Spinal cord (tissue), 10 donors: Measurements from ENCODE around the gene LMNA. TPM values are rescaled to one million over a fixed set of nuclear protein-coding genes. Genes with fewer than 3 reads are reported as not detected.
"Not testable (repeated sequence)": the region's sequence is repeated elsewhere in the genome, so short reads cannot be mapped to it uniquely, and the experiment has no call there.

Experiments used
- DNase-seq, 6 donors: peaks; one replicate each; pipeline versions ENCODE4 v3.0.0 to v3.0.0-alpha.2; 2013 to 2015; ENCODE audit warnings: low spot score in 6 of 6, low read depth in 4 of 6
- H3K27ac ChIP-seq: one replicate; pipeline ENCODE4 v1.5.1; 2013; ENCODE audit warnings: low read depth, low read length, control low read depth
- H3K27me3 ChIP-seq: one replicate; pipeline ENCODE4 v1.6.1; 2013; ENCODE audit warnings: low read length; ENCODE audit not compliant: control insufficient read depth, insufficient read depth
- H3K36me3 ChIP-seq: one replicate; pipeline ENCODE4 v1.6.1; 2013; ENCODE audit warnings: low read length; ENCODE audit not compliant: control insufficient read depth, insufficient read depth
- H3K4me1 ChIP-seq: one replicate; pipeline ENCODE4 v1.6.1; 2013; ENCODE audit warnings: low read length; ENCODE audit not compliant: control insufficient read depth, insufficient read depth
- H3K4me3 ChIP-seq: one replicate; pipeline ENCODE4 v1.5.1; 2013; ENCODE audit warnings: low read depth, low read length, control low read depth
- H3K9me3 ChIP-seq: one replicate; pipeline ENCODE4 v1.6.1; 2013; ENCODE audit warnings: low read length; ENCODE audit not compliant: control insufficient read depth, insufficient read depth
- WGBS: methylation state at CpG from one replicate; pipeline ENCODE4 v1.1.5; 2013; ENCODE audit warnings: missing lambda C conversion rate; ENCODE audit not compliant: insufficient coverage; 5-methylcytosine and 5-hydroxymethylcytosine counted together
- polyA plus RNA-seq, 2 donors: library from polyadenylated mRNA; unstranded; fragments of 120-200 nt; gene quantifications; one replicate each; pipeline ENCODE4 v1.2.1, GENCODE V29; 2013; ENCODE audit not compliant: insufficient read length in 2 of 2
- total RNA-seq, 2 donors: library from RNA; depleted of rRNA in 1 of 2; stranded (reverse); fragments of 120-200 nt in 1 of 2; fragments of >200 nt in 1 of 2; gene quantifications; one replicate each; pipeline versions ENCODE4 v1.2.3 to v1.2.4, GENCODE V29; 2013 to 2014
- donor health status: healthy.

The LMNA gene
- total and polyA plus RNA-seq, 4 donors, result 52.1 to 138 (median 85.9) TPM

DNA sequence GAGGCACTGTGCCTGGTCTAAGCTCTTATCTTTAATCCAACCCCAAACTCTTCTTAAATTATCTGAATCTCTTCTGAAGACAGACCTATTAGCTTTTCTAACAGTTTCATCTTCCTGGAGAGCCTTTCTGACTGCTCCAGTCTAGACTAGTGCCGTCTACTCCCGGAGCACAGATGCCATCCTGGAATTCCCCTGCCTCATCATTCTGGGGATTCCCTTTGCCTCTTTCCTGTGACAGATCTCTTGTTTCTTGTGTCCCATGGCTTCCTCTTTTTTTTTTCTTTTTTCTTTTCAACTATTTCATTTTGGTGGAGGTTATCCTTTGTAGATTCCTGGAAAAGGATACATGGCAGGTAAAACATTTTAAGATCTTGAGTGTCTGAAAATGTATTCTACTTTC, 50.6 kb downstream of the LMNA start:
- DNase-seq, result no peak

DNA sequence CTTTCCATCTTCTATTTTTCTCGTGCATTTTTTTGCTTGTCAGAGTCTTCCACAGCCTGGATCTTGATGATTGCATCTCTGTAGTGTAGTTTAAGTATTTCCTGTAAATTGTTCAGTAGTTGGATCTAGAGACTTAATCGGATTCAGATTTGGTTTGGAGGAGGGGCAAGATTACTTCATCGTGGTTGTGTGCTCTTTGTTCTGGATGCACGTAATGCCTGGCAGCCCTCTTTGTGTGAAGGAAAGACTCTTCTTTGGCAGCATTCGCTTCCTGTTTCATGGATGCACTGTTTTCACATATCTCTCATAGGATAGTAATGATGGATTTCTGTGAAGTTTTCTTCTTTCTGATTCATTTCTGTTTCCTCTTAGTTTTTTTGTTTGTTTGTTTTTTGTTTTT, 53.0 kb downstream of the LMNA start:
- Histone ChIP-seq H3K9me3 (no peaks in the 10 kb centered on the region), H3K4me1 (peaks cover 5% of the 10 kb centered on the region), H3K27ac (no peak overlapping the region), H3K27me3 (no peaks in the 10 kb centered on the region), H3K4me3 (no peak overlapping the region), H3K36me3 (peaks cover 39% of the 10 kb centered on the region)
- WGBS, result 75% methylated on average over 2 of the region's 5 CpGs
- no peak for DNase-seq

More for the DNA sequence above, 50.6 kb downstream of the LMNA start:
- Histone ChIP-seq H3K36me3 (peaks cover 44% of the 10 kb centered on the region), H3K9me3 (no peaks in the 10 kb centered on the region), H3K27me3 (no peaks in the 10 kb centered on the region), H3K4me1 (peaks cover 23% of the 10 kb centered on the region), H3K4me3 (no peak overlapping the region), H3K27ac (no peak overlapping the region)
- 96% methylated on average over 2 of the region's 2 CpGs for WGBS

DNA sequence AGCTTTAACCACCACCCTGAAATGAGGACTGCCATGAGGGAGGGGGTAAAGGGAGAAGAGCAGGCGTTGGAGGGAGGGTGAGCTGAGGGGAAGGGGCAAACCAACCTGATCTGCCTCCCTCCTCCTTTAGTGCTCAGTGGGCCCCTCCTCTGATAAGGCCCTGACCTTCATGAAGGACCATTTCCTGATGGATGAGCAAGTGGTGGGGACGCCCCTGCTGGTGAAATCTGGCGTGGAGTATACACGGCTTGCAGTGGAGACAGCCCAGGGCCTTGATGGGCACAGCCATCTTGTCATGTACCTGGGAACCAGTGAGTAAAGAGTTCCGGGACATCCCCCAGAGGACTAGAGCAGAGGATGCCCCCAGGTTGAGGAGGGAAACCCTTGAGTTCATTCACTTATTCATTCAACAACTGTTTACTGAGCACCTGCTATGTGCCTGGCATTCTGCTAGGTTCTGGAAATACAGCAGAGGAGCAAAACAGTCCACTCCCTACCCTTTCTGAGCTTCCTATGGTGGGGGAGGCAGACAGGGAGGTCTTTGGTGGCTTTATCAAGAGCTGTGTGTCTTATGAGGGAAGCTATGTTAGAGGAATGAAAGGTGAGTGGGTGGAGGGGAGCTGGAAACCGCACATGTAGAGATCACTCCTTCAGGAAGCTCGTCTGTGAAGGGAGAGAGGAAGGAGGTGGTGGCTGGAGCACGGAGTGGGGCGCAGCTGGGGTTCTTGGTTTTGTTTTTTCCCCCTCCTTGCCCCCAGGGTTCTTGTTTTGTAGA, 58.4 kb downstream of the LMNA start:
- Histone ChIP-seq H3K36me3 (peaks cover 66% of the 10 kb centered on the region), H3K4me1 (no peaks in the 10 kb centered on the region), H3K4me3 (no peak overlapping the region), H3K27me3 (no peaks in the 10 kb centered on the region), H3K9me3 (no peaks in the 10 kb centered on the region), H3K27ac (no peak overlapping the region)
- no peak for DNase-seq
- whole genome bisulfite sequencing, result 75% methylated on average over 9 of the region's 9 CpGs

DNA sequence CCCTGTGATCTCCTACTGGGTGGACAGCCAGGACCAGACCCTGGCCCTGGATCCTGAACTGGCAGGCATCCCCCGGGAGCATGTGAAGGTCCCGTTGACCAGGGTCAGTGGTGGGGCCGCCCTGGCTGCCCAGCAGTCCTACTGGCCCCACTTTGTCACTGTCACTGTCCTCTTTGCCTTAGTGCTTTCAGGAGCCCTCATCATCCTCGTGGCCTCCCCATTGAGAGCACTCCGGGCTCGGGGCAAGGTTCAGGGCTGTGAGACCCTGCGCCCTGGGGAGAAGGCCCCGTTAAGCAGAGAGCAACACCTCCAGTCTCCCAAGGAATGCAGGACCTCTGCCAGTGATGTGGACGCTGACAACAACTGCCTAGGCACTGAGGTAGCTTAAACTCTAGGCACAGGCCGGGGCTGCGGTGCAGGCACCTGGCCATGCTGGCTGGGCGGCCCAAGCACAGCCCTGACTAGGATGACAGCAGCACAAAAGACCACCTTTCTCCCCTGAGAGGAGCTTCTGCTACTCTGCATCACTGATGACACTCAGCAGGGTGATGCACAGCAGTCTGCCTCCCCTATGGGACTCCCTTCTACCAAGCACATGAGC, 62.2 kb downstream of the LMNA start:
- no peaks in the 10 kb centered on the region for H3K9me3 ChIP-seq
- no peaks in the 10 kb centered on the region for H3K27me3 ChIP-seq
- no peak for DNase-seq
- H3K36me3 ChIP-seq, result peaks cover 57% of the 10 kb centered on the region
- WGBS, result 68% methylated on average over 12 of the region's 12 CpGs
- H3K4me3 ChIP-seq, result no peak overlapping the region
- H3K27ac ChIP-seq, result no peak overlapping the region
- no peaks in the 10 kb centered on the region for H3K4me1 ChIP-seq

DNA sequence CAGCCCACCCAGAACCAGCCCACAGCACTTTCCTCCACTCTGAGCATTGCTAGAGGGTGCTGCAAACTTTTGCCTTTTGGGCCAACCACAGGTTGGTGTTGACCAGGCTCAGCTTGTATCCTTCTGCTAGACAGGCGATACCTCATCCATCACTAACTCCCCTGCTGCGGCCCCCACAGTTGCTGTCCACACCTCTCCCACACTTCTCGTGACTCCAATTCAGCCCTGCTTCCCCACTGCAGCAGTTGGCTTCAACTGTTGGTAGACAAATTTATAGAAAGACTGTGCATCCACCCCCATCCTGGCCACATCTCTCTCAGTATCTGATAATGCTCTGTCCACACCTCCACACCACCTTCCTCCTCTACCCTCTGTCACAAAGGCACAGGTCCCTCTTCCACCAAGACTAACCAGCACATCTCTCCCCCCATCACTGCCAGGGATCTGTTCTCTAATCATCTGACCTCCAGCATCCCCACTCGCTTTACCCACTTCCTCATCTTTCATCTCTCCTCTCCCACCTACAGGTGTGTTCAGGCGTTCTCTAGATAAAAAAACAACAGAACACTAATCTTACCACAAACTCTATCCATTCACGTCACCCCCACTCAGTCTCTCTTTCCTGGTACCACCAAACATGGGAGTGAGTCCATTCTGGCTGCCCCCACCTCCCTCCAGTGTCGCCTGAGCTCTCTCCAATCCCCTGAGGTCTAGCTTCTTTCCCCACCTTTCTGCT, 63.6 kb downstream of the LMNA start:
- Histone ChIP-seq H3K27me3 (no peaks in the 10 kb centered on the region), H3K36me3 (peaks cover 48% of the 10 kb centered on the region), H3K27ac (no peak overlapping the region), H3K4me1 (no peaks in the 10 kb centered on the region), H3K9me3 (no peaks in the 10 kb centered on the region), H3K4me3 (no peak overlapping the region)
- DNase-seq, result no peak
- 68% methylated on average over 7 of the region's 7 CpGs for WGBS

DNA sequence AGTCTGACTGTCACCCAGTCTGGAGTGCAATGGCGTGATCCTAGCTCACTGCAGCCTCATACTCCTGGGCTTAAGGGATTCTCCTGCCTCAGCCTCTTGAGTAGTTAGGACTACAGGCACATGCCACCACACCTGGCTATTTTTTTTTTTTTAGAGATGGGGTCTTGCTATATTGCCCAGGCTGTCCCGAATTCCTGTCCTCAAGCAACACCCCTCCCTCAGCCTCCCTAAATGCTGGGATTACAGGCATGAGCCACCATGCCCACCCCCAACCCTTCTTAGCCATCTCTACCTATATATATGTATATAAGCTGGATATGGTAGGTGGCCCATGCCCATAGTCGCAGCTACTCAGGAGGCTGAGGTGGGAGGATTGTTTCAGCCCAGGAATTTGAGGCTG, 66.0 kb downstream of the LMNA start:
- WGBS, result 100% methylated on average over 1 of the region's 3 CpGs
- no peaks in the 10 kb centered on the region for H3K4me1 ChIP-seq
- no peak for DNase-seq

DNA sequence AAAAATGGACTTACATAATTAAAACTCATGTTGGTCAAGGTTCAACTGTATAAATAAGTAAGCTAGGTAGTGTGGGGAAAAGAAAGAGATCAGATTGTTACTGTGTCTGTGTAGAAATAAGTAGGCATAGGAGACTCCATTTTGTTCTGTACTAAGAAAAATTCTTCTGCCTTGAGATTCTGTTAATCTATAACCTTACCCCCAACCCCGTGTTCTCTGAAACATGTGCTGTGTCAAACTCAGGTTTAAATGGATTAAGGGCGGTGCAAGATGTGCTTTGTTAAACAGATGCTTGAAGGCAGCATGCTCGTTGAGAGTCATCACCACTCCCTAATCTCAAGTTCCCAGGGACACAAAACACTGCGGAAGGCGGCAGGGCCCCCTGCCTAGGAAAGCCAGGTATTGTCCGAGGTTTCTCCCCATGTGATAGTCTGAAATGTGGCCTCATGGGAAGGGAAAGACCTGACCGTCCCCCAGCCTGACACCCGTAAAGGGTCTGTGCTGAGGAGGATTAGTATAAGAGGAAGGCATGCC, 66.9 kb downstream of the LMNA start:
- no CpG with 5 or more reads among the region's 8 CpGs for WGBS

More for the DNA sequence above, 66.0 kb downstream of the LMNA start:
- no peaks in the 10 kb centered on the region for H3K9me3 ChIP-seq
- no peak overlapping the region for H3K4me3 ChIP-seq
- H3K27me3 ChIP-seq, result no peaks in the 10 kb centered on the region
- peaks cover 24% of the 10 kb centered on the region for H3K36me3 ChIP-seq
- H3K27ac ChIP-seq, result no peak overlapping the region

DNA sequence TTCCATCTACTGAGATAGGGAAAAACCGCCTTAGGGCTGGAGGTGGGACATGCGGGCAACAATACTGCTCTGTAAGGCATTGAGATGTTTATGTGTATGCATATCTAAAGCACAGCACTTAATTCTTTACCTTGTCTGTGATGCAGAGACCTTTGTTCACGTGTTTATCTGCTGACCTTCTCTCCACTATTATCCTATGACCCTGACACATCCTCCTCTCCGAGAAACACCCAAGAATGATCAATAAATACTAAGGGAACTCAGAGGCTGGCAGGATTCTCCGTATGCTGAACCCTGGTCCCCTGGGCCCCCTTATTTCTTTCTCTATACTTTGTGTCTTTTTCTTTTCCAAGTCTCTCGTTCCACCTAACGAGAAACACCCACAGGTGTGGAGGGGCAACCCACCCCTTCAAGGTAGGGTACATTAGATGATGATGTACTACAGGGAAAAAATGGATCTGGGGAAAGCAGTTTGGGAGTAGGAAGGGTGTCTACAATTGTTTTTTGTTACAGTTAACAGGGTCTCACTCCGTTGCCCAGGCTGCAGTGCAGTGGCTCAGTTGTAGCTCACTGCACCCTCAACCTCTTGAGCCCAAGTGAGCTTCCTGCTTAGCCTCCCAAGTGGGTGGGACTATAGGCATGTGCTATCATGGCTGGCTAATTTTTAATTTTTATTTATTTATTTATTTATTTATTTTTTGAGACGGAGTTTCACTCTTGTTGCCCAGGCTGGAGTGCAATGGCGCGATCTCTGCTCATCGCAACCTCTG, 67.7 kb downstream of the LMNA start:
- not testable (repeated sequence) for H3K4me3 ChIP-seq, H3K27me3 ChIP-seq, H3K27ac ChIP-seq, H3K4me1 ChIP-seq, DNase-seq, H3K9me3 ChIP-seq, H3K36me3 ChIP-seq
- WGBS, result 17% methylated on average over 2 of the region's 12 CpGs

More for the DNA sequence above, 66.9 kb downstream of the LMNA start:
- not testable (repeated sequence) for H3K27me3 ChIP-seq, H3K4me3 ChIP-seq, DNase-seq, H3K27ac ChIP-seq, H3K9me3 ChIP-seq, H3K4me1 ChIP-seq
- peaks cover 15% of the 10 kb centered on the region for H3K36me3 ChIP-seq
